ENCODE data around the gene MR1.

The MR1 gene

DNA sequence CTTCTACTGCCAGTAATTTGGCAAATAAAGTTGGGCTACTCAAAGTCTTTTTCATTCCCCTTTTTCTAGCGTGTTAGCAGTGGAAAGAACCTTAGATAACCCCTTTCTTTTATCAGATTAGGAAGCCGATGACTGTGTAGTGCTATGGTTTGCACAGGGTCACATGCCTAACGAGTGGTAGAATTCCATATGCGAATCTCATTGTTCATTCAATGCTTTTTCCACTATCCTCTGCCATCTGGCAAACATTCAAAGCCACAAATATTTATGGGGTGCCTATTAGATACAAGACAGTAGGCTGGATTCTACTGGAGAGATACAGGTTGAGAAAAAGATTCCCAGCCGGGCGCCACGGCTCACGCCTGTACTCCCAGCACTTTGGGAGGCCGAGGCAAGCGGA, 39.9 kb downstream of the MR1 start:
- DNase-seq: no peak

DNA sequence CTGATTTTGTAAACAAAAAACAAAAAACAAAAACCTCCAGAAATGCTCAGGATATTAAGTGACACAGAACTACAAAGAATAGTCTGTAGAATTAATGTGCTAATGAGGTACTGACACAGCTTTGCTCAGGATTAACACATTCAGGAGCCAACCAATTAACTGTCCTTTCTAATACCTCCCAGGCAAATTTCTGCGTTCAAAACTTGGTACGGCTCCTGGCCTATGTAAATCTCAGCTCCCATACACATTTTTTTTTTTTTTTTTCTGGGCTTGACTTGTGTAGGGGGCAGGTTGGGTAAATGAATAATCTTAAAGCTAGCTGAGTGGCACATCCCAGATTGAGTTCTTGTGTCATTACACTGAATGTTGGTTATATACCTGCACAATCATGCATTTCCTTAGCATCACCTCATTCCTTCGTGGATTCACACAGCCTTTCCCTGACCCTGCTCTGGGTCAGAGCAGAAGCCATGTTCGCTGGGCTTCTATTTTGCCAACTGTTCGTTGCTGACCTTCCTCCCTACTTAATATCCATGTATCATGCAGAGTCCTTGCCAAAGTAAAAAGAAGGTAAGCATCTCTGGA, 42.1 kb downstream of the MR1 start:
- DNase-seq: no peak

GRCh38 chr1:181076852-181077251, 43.1 kb downstream of the MR1 start:
- no peak for DNase-seq

DNA sequence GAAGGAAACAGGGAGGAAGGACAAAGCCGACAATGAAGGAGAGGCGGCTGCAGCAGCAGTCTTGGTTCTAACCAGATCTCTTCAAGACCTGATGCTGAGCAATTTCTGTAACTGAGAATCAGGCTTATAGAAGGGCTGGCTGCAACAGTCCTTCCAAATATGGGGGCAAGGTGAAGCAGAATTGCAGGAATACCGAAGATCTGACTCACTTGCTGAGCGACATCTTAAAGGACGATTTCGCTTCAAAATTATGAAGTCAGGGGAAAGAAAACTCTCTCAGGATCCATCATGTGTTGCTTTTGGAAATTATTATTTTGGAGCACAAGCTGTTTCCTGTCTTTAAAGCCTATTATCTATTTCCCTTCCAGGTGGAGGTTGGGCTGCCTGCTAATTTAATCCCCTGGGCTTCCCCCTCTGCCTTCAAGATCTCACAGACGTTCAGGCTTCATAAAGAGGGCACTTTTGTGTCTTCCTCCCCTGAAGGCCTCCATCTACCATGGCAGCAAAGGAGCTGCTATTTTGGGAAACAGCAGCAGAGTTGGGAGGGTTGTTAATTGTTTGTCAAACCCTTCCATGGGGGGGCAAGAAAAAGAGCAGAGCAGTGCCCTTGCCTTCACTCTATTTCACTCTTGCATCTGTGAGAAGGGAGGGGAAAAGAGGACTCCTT, 43.9 kb downstream of the MR1 start:
- DNase-seq: no peak

- DNase-seq: no peak
Measured at GRCh38 chr1:181079382-181079781, 45.6 kb downstream of the MR1 start.

DNA sequence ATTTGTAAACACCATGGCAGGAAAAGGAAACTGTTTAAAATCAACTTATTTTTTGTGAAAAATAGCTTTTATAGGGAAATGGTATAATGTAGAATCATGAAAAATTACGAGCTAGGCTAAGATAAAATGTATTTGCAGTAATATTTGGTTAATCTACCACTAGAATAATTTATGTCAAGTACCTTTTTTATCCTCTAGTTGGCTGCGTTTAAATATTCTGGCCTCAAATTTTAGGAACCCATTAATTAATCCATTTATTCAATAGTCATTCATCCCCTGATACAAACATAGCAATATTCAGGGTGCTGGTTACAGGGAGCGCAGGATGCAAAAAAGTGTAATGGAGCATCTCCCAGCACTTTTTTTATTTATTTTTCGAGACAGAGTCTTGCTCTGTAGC, 46.1 kb downstream of the MR1 start:
- DNase-seq: no peak

GRCh38 chr1:181080556-181080955, 46.8 kb downstream of the MR1 start:
- no peak for DNase-seq

DNA sequence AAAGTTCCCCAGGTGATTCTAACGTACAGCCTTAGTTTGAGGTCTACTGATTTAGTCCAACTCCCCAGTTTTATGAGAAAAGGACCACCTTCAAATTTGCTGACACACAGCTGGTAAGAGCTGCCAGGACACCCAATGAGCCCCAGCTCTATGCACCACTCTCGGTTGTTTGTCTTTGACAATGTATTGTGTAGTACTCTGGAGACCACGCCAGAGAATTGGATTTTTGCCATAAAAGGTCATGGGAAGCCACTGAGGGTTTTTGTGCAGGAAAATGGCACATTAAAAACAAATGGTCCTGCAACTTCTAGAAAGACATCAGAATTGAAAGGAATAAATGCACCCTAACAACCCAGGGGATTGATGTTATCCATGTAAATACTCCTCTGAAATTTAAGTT, 47.6 kb downstream of the MR1 start:
- no peak for DNase-seq

DNA sequence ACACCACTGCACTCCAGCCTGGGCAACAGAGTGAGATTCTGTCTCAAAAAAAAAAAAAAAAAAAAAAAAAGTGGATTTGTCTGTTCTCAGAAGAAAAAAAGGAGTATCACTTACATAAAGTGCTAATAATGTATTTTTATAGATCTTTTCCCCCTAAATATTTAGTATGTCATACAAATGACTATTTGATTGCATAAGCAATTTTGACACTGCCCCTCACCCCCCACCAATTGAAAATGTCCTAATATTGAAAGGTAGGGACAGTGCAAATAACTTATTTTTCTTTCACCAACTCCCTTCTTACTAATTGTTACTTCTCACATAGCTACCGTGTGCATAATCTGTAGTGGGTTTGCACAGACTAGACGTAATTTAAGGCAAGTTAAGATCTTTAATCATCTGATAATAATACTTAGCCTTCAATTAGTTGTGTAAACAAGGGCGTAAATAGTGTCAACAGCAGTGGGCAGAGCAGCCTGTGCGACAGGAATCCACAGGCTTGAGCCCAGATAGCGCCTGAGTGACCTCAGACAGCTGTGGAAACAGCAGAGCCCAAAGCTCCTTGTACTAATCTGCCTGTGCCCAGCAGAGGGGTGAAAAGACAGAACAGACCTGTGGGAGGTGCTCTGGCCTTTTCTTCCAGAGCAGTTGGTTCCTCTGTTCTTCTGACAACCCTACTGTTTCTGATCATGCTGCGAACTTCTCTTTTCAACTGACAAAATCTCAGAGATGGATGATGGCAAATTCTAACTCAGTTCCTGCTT, 50.2 kb downstream of the MR1 start:
- no peak for DNase-seq

DNA sequence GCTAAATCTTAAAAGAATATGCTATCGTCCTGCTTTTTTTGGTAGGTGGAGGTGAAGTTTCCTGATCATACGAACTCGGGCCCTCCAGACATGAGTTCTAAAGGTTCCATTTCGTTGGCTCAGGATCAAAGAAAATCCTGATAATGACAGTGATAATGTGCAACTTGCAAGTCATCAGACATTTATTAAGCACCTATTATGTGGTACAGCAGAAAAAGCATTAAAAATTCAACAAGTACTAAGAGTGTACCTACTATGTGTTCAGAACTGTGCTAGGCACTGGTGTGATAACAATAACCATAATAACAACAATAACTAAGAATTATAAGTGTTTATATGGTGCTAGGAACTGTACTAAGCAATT, 50.8 kb downstream of the MR1 start:
- no peak for DNase-seq

DNA sequence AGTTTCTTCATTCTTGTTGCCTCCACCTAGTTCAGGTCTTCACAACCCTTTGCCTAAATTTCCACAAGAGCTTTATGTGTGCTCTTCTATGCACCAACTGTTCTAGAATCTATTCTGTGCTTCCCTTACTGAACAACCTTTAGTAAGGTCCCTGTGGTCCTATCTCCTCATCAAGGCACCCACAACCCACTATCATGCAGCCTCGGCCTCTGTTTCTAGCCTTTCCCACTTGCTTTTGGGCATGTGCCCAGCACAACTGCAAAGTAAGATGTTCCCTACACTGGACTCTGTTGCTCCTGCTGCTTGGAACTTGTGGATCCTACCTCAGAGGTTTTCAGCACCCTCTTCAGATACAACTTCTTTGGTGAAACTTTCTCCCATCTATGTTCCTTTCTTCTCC, 52.3 kb downstream of the MR1 start:
- no peak for DNase-seq

- DNase-seq: no peak
Measured at GRCh38 chr1:181086926-181087325, 53.1 kb downstream of the MR1 start.

- no peak for DNase-seq
Measured at GRCh38 chr1:181087400-181087901, 53.7 kb downstream of the MR1 start.

GRCh38 chr1:181088079-181089016, 54.6 kb downstream of the MR1 start, which contains the start of gene IER5:
IER5 (plus strand) TSS chr1:181088700; CDS start chr1:181088903, 203 bp downstream.
- DNase-seq: peak; percentile 93

- DNase-seq: peak; percentile 60
Measured at GRCh38 chr1:181089017-181089675, 55.4 kb downstream of the MR1 start.

- DNase-seq: peak; percentile 71
Measured at GRCh38 chr1:181089676-181090544, 56.1 kb downstream of the MR1 start.

DNA sequence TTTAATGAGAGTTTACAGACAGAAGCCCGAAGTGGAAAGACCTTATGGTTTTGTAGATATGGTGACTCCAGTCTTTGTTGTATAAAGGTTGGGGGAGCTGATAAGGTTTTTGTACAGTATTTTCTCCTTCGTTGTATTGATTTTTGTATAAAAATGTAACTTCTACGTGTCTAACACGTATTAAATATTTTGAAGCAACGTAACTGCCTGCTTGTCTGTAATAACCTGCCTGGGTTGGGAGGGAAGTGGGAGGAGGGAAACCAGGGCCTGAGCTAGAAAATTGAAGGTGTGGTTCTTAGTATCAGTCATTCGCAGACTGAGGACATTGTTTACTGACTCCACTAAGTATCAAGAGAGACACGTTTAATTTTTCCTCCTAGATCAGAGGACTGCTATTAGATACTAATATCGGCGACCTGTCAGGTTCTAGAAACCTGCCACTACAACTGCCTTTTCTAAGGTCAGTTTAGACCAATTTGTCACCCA, 56.9 kb downstream of the MR1 start:
- DNase-seq: no peak

DNA sequence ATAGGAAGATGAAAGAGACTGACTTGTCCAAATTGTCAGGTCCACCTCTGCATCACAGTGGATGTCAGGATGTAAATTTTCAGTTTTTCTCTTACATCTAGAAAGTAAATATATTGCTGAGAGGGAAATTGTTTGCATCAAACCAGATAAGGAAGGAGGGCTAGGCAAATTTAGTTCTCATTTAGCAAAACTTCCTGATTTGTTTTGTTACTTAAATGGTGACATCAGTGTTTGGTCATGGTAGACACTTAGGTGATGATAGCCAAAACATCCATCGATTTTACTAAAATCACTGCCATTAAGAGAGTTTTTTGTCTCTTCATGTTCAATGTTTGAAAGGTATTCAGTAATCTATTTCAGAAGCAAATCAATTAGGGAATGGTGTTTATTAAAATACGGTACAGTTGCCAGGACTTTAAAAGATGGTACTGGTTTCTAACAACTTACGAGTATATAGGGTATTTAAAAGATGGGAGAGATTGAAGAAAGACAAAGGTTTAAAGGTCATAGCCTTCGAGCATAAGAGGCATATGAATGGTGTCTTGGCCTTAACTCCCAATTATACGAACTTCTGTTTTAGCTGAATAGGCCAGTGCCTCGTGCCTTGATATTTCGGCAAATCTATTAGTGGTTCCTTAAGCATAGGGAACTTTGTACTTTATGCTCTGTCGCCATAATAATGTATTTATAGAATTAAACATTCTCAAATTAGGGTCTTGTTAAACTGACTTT, 57.7 kb downstream of the MR1 start:
- DNase-seq: no peak

GRCh38 chr1:181092056-181092455, 58.3 kb downstream of the MR1 start:
- no peak for DNase-seq

- DNase-seq: no peak
Measured at GRCh38 chr1:181092883-181093458, 59.2 kb downstream of the MR1 start.
